Measurements from ENCODE around the gene MPG.

Gene MPG

GRCh38 chr16:83781-84615 is 6.0 kb downstream of the MPG start:
- no peak for DNase-seq

GRCh38 chr16:84718-85406 is 6.8 kb downstream of the MPG start:
- peak; percentile 15 for DNase-seq

- no peak for DNase-seq
Observed at GRCh38 chr16:85407-85782, 7.4 kb downstream of the MPG start.

- no peak for DNase-seq
Observed at GRCh38 chr16:85865-86264, 7.8 kb downstream of the MPG start.

GRCh38 chr16:86483-86952 is 8.5 kb downstream of the MPG start:
- no peak for DNase-seq

GRCh38 chr16:88613-89012 is 10.6 kb downstream of the MPG start:
- no peak for DNase-seq

GRCh38 chr16:89391-90302 is 11.6 kb downstream of the MPG start:
- DNase-seq: no peak

- no peak for DNase-seq
Observed at GRCh38 chr16:91484-91883, 13.5 kb downstream of the MPG start.

GRCh38 chr16:92431-93339 is 14.7 kb downstream of the MPG start:
- DNase-seq: no peak

- DNase-seq: no peak
Observed at GRCh38 chr16:94918-95265, 16.9 kb downstream of the MPG start.

GRCh38 chr16:96935-97381 is 18.9 kb downstream of the MPG start:
- peak; percentile 91 for DNase-seq

GRCh38 chr16:97822-98221 is 19.8 kb downstream of the MPG start:
- no peak for DNase-seq

GRCh38 chr16:100989-101388 is 23.0 kb downstream of the MPG start:
- DNase-seq: no peak

GRCh38 chr16:101586-101985 is 23.6 kb downstream of the MPG start:
- no peak for DNase-seq

- DNase-seq: no peak
Observed at GRCh38 chr16:102060-102855, 24.2 kb downstream of the MPG start.

- no peak for DNase-seq
Observed at GRCh38 chr16:104355-104754, 26.3 kb downstream of the MPG start.

GRCh38 chr16:104928-105327 is 26.9 kb downstream of the MPG start:
- DNase-seq: no peak

GRCh38 chr16:105521-105920 is 27.5 kb downstream of the MPG start:
- no peak for DNase-seq

GRCh38 chr16:106623-107324 is 28.7 kb downstream of the MPG start:
- peak; percentile 75 for DNase-seq

- no peak for DNase-seq
Observed at GRCh38 chr16:112153-112840, 34.3 kb downstream of the MPG start.
